ENCODE results near the gene EGFL8. TPM values are rescaled to one million over a fixed set of nuclear protein-coding genes. Genes with fewer than 3 reads are reported as not detected.

Gene EGFL8
- total and polyA plus RNA-seq, 4 donors, result 1.8 to 8.2 (median 1.9) TPM

GRCh38 chr6:32216285-32216684 is 51.9 kb downstream of the EGFL8 start:
- H3K27me3 ChIP-seq (ENCODE audit: control insufficient read depth in 4 of 4, insufficient read depth in 4 of 4, low read length in 3 of 4), result no peaks in the 10 kb centered on the region
- no peak for TF ChIP-seq HNF4G (IDR thresholded peaks at IDR 0.05)
- TF ChIP-seq FOXA2 (IDR thresholded peaks at IDR 0.05), result no peak
- TF ChIP-seq YY1 (IDR thresholded peaks at IDR 0.05), result no peak
- no peak for TF ChIP-seq SP1 (IDR thresholded peaks at IDR 0.05)
- no peak for TF ChIP-seq HNF4A (conservative IDR thresholded peaks at IDR 0.05)
- TF ChIP-seq JUND (IDR thresholded peaks at IDR 0.05), result no peak
- TF ChIP-seq RXRA (IDR thresholded peaks at IDR 0.05), result no peak
- no peak for TF ChIP-seq RAD21 (IDR thresholded peaks at IDR 0.05)
- no peak for TF ChIP-seq FOXA1 (IDR thresholded peaks at IDR 0.05)
- TF ChIP-seq NR2F2 (IDR thresholded peaks at IDR 0.05), result no peak
- TF ChIP-seq GABPA (IDR thresholded peaks at IDR 0.05 in 1 of 2, conservative IDR thresholded peaks at IDR 0.05 in 1 of 2), result no peak
- no peak for DNase-seq (ENCODE audit: low spot score)
- no peak overlapping the region for H3K9ac ChIP-seq (ENCODE audit: low read depth in 1 of 2, low read length in 2 of 2)
- no peaks in the 10 kb centered on the region for H3K4me1 ChIP-seq (ENCODE audit: control insufficient read depth in 4 of 4, insufficient read depth in 4 of 4, low read length in 3 of 4)
- H3K4me3 ChIP-seq (ENCODE audit: low read depth in 1 of 3, low read length in 3 of 3), result no peak overlapping the region
- H3K9me3 ChIP-seq (ENCODE audit: control insufficient read depth in 4 of 4, low read length in 3 of 4), result no peaks in the 10 kb centered on the region
- H3K36me3 ChIP-seq (ENCODE audit: control insufficient read depth in 4 of 4, insufficient read depth in 3 of 4, low read depth in 1 of 4, low read length in 3 of 4), result no peaks in the 10 kb centered on the region
- no peak overlapping the region for H3K27ac ChIP-seq (ENCODE audit: low read depth in 1 of 2, low read length in 2 of 2)
- 78% methylated on average over 10 of the region's 10 CpGs for WGBS

DNA sequence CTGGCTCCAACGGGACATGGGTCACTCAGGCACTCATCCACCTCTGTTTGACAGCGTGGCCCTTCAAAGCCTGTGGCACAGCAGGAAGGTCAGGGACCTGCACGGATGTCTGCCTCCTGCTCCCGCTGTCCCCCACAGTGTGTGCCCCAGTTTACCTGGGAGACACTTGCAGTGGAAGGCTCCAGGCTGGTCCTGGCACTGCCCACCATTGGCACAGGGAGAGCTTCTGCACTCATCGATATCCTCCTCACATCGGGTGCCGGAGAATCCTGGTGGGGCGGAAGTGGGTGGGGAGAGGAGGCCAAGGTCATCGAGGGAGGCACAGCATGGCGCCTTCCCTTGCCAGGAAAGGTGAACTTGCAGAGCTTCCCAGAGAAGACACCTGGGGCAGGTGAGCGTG is 52.6 kb downstream of the EGFL8 start:
- H3K36me3 ChIP-seq (ENCODE audit: control insufficient read depth in 4 of 4, insufficient read depth in 3 of 4, low read depth in 1 of 4, low read length in 3 of 4), result no peaks in the 10 kb centered on the region
- 87% methylated on average over 11 of the region's 11 CpGs for WGBS
- TF ChIP-seq TAF1 (conservative IDR thresholded peaks at IDR 0.05), result no peak
- TF ChIP-seq, protein P1, sequence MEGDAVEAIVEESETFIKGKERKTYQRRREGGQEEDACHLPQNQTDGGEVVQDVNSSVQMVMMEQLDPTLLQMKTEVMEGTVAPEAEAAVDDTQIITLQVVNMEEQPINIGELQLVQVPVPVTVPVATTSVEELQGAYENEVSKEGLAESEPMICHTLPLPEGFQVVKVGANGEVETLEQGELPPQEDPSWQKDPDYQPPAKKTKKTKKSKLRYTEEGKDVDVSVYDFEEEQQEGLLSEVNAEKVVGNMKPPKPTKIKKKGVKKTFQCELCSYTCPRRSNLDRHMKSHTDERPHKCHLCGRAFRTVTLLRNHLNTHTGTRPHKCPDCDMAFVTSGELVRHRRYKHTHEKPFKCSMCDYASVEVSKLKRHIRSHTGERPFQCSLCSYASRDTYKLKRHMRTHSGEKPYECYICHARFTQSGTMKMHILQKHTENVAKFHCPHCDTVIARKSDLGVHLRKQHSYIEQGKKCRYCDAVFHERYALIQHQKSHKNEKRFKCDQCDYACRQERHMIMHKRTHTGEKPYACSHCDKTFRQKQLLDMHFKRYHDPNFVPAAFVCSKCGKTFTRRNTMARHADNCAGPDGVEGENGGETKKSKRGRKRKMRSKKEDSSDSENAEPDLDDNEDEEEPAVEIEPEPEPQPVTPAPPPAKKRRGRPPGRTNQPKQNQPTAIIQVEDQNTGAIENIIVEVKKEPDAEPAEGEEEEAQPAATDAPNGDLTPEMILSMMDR (IDR thresholded peaks at IDR 0.05; ENCODE audit: low read depth, low read length, missing input control), result no peak
- TF ChIP-seq FOXA1 (IDR thresholded peaks at IDR 0.05), result no peak
- no peak for TF ChIP-seq YY1 (IDR thresholded peaks at IDR 0.05)
- no peak for TF ChIP-seq GABPA (IDR thresholded peaks at IDR 0.05 in 1 of 2, conservative IDR thresholded peaks at IDR 0.05 in 1 of 2)
- TF ChIP-seq NR2F2 (IDR thresholded peaks at IDR 0.05), result no peak
- no peak for TF ChIP-seq MAX (IDR thresholded peaks at IDR 0.05)
- no peak for TF ChIP-seq FOXA2 (IDR thresholded peaks at IDR 0.05)
- TF ChIP-seq RAD21 (IDR thresholded peaks at IDR 0.05), result no peak
- no peaks in the 10 kb centered on the region for H3K27me3 ChIP-seq (ENCODE audit: control insufficient read depth in 4 of 4, insufficient read depth in 4 of 4, low read length in 3 of 4)
- no peak overlapping the region for H3K4me3 ChIP-seq (ENCODE audit: low read depth in 1 of 3, low read length in 3 of 3)
- no peak overlapping the region for H3K27ac ChIP-seq (ENCODE audit: low read depth in 1 of 2, low read length in 2 of 2)
- DNase-seq (ENCODE audit: low spot score), result no peak
- no peak overlapping the region for H3K9ac ChIP-seq (ENCODE audit: low read depth in 1 of 2, low read length in 2 of 2)
- no peaks in the 10 kb centered on the region for H3K4me1 ChIP-seq (ENCODE audit: control insufficient read depth in 4 of 4, insufficient read depth in 4 of 4, low read length in 3 of 4)
- H3K9me3 ChIP-seq (ENCODE audit: control insufficient read depth in 4 of 4, low read length in 3 of 4), result no peaks in the 10 kb centered on the region

Small RNA genes lying within 50 kb of the gene (small RNA-seq; reads per million reads assigned to genes)
- gene AL662884.1, result not detected
- gene MIR6833, result not detected

Other genes starting within 250 kb of the EGFL8 start
- gene C2, start 236.9 kb upstream of the EGFL8 start, total RNA-seq, result 100 to 1,000 TPM; 212 to 354 TPM
- gene C2, start 236.9 kb upstream of the EGFL8 start, polyA plus RNA-seq, result 100 to 1,000 TPM; 441 to 522 TPM
- gene CFB, start 218.5 kb upstream of the EGFL8 start, total RNA-seq, result 1,000 to 10,000 TPM; 2,016 to 3,272 TPM
- gene CFB, start 218.5 kb upstream of the EGFL8 start, polyA plus RNA-seq, result 1,000 to 10,000 TPM; 3,136 to 3,144 TPM
- gene NELFE, start 205.6 kb upstream of the EGFL8 start, total RNA-seq, result 10 to 100 TPM; 11.1 to 21.8 TPM
- gene NELFE, start 205.6 kb upstream of the EGFL8 start, polyA plus RNA-seq, result 10 to 100 TPM; 11.9 to 14.2 TPM
- 10 to 100 TPM; 34.7 to 57.6 TPM for gene SKIC2, start 205.4 kb upstream of the EGFL8 start, total RNA-seq
- 10 to 100 TPM; 26.7 to 34.3 TPM for gene SKIC2, start 205.4 kb upstream of the EGFL8 start, polyA plus RNA-seq
- 10 to 100 TPM in 1 of 2 donors, 1 to 10 TPM in 1; 4.5 to 11.0 TPM for gene DXO, start 192.5 kb upstream of the EGFL8 start, total RNA-seq
- 1 to 10 TPM; 8.9 to 9.7 TPM for gene DXO, start 192.5 kb upstream of the EGFL8 start, polyA plus RNA-seq
- 1,000 to 10,000 TPM in 1 of 2 donors, 100 to 1,000 TPM in 1; 410 to 1,584 TPM for gene C4A, start 182.5 kb upstream of the EGFL8 start, total RNA-seq
- 1,000 to 10,000 TPM; 1,485 to 2,903 TPM for gene C4A, start 182.5 kb upstream of the EGFL8 start, polyA plus RNA-seq
- 1,000 to 10,000 TPM in 1 of 2 donors, 100 to 1,000 TPM in 1; 666 to 1,114 TPM for gene C4B, start 149.8 kb upstream of the EGFL8 start, total RNA-seq
- gene C4B, start 149.8 kb upstream of the EGFL8 start, polyA plus RNA-seq, result 1,000 to 10,000 TPM; 1,699 to 3,560 TPM
- gene CYP21A2, start 126.2 kb upstream of the EGFL8 start, total RNA-seq, result 10 to 100 TPM in 1 of 2 donors, 1 to 10 TPM in 1; 1.7 to 29.6 TPM
- 10 to 100 TPM in 1 of 2 donors, 1 to 10 TPM in 1; 6.9 to 29.7 TPM for gene CYP21A2, start 126.2 kb upstream of the EGFL8 start, polyA plus RNA-seq
- gene TNXB, start 55.3 kb upstream of the EGFL8 start, total RNA-seq, result 10 to 100 TPM in 1 of 2 donors, 1 to 10 TPM in 1; 6.8 to 17.1 TPM
- gene TNXB, start 55.3 kb upstream of the EGFL8 start, polyA plus RNA-seq, result 1 to 10 TPM; 3.0 to 4.4 TPM
- gene ATF6B, start 36.3 kb upstream of the EGFL8 start, total RNA-seq, result 10 to 100 TPM; 13.6 to 13.9 TPM
- 10 to 100 TPM; 17.1 to 24.8 TPM for gene ATF6B, start 36.3 kb upstream of the EGFL8 start, polyA plus RNA-seq
- 1 to 10 TPM; 2.3 to 5.7 TPM for gene FKBPL, start 34.3 kb upstream of the EGFL8 start, total RNA-seq
- gene FKBPL, start 34.3 kb upstream of the EGFL8 start, polyA plus RNA-seq, result 1 to 10 TPM; 2.8 to 3.3 TPM
- under 1 TPM in 1 of 2 donors, not detected in 1; 0.08 TPM for gene PRRT1, start 12.7 kb upstream of the EGFL8 start, total RNA-seq
- gene PRRT1, start 12.7 kb upstream of the EGFL8 start, polyA plus RNA-seq, result under 1 TPM; 0.19 to 0.24 TPM
- gene PPT2, start 10.5 kb upstream of the EGFL8 start, total RNA-seq, result 10 to 100 TPM; 22.3 to 47.4 TPM
- 1 to 10 TPM; 7.6 to 7.8 TPM for gene PPT2, start 10.5 kb upstream of the EGFL8 start, polyA plus RNA-seq
- 10 to 100 TPM; 10.4 to 14.7 TPM for gene AGPAT1, start 11.5 kb downstream of the EGFL8 start, total RNA-seq
- gene AGPAT1, start 11.5 kb downstream of the EGFL8 start, polyA plus RNA-seq, result 10 to 100 TPM; 20.3 to 45.1 TPM
- gene RNF5, start 13.8 kb downstream of the EGFL8 start, total RNA-seq, result 10 to 100 TPM; 51.5 to 56.1 TPM
- 10 to 100 TPM; 65.9 to 85.9 TPM for gene RNF5, start 13.8 kb downstream of the EGFL8 start, polyA plus RNA-seq
- gene AGER, start 19.7 kb downstream of the EGFL8 start, total RNA-seq, result under 1 TPM; 0.47 to 0.92 TPM
- gene AGER, start 19.7 kb downstream of the EGFL8 start, polyA plus RNA-seq, result under 1 TPM; 0.75 to 0.91 TPM
- 10 to 100 TPM; 21.3 to 52.5 TPM for gene PBX2, start 25.6 kb downstream of the EGFL8 start, total RNA-seq
- gene PBX2, start 25.6 kb downstream of the EGFL8 start, polyA plus RNA-seq, result 10 to 100 TPM in 1 of 2 donors, 1 to 10 TPM in 1; 1.5 to 16.0 TPM
- 1 to 10 TPM; 2.3 to 6.6 TPM for gene GPSM3, start 28.0 kb downstream of the EGFL8 start, total RNA-seq
- gene GPSM3, start 28.0 kb downstream of the EGFL8 start, polyA plus RNA-seq, result 1 to 10 TPM; 6.0 to 8.0 TPM
- gene NOTCH4, start 59.5 kb downstream of the EGFL8 start, total RNA-seq, result 10 to 100 TPM in 1 of 2 donors, 1 to 10 TPM in 1; 2.6 to 15.1 TPM
- gene NOTCH4, start 59.5 kb downstream of the EGFL8 start, polyA plus RNA-seq, result 10 to 100 TPM in 1 of 2 donors, 1 to 10 TPM in 1; 7.3 to 10.4 TPM
- gene TSBP1, start 207.3 kb downstream of the EGFL8 start, total RNA-seq, result not detected
- gene TSBP1, start 207.3 kb downstream of the EGFL8 start, polyA plus RNA-seq, result not detected
- not detected for gene BTNL2, start 242.6 kb downstream of the EGFL8 start, total RNA-seq
- gene BTNL2, start 242.6 kb downstream of the EGFL8 start, polyA plus RNA-seq, result not detected